ENCODE measurements around the gene MAGI1. TPM values are rescaled to one million over a fixed set of nuclear protein-coding genes. Genes with fewer than 3 reads are reported as not detected.

MAGI1 gene
- polyA plus RNA-seq, 1 of the 3 experiments (the other 2 are of a cell fraction), result 10.3 TPM

GRCh38 chr3:65632414-65632813, 406.3 kb downstream of the MAGI1 start:
- no peaks in the 10 kb centered on the region for H4K20me1 ChIP-seq (ENCODE audit: insufficient read depth)

DNA sequence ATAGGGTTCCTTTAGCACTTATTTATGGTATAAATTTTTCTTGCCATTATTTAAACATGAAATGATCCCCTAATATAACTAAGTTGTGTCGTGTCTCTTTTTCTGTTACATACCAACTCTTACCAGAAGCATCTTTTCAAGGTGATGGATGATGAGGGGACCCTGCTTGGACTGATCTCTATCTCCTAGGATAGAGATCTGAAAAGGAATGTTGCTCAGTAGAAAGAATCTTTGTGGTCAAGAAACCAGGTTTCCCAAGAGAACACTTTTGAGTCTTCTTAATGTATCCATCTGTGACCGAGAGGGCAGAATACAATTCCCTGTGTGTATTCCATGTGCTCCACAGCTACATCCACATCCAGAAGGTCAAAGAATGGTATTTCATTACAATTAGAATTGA, 409.7 kb downstream of the MAGI1 start:
- Histone ChIP-seq H3K79me2 (ENCODE audit: insufficient read depth) (no peaks in the 10 kb centered on the region), H3K4me1 (ENCODE audit: control insufficient read depth in 1 of 2, insufficient read depth in 2 of 2, low read depth in 1 of 2, low read length in 1 of 2) (0 out of 4 replicates have a peak, but pooled peaks cover 0 to 5% of the 10 kb centered on the region in 2 experiments)

More at GRCh38 chr3:65632414-65632813, 406.3 kb downstream of the MAGI1 start:
- Histone ChIP-seq H3K9ac (no peak overlapping the region), H3K4me2 (no peak overlapping the region), H3K4me1 (ENCODE audit: control insufficient read depth in 1 of 2, insufficient read depth in 2 of 2, low read depth in 1 of 2, low read length in 1 of 2) (peaks cover 0 to 4% of the 10 kb centered on the region in 2 experiments; a peak in 2 of 4 replicates), H3K9me3 (no peaks in the 10 kb centered on the region), H3K79me2 (ENCODE audit: insufficient read depth) (no peaks in the 10 kb centered on the region), H2AFZ (ENCODE audit: low read depth) (no peak overlapping the region), H3K36me3 (replicated peaks in 1 of 2; ENCODE audit: control insufficient read depth in 1 of 2, insufficient read depth in 2 of 2, low read length in 1 of 2) (no peaks in the 10 kb centered on the region), H3F3A (replicated peaks; ENCODE audit: insufficient read depth) (no peaks in the 10 kb centered on the region), H3K27me3 (ENCODE audit: insufficient read depth) (no peaks in the 10 kb centered on the region), H3K9me2 (no peaks in the 10 kb centered on the region), H3K27ac (ENCODE audit: low read depth in 2 of 2, low read length in 1 of 2) (no peak overlapping the region), H3K4me3 (ENCODE audit: low read depth in 2 of 2, low read length in 1 of 2) (no peak overlapping the region)
- ChIA-PET POLR2A (no interaction called here), CTCF (no interaction called here)
- TF ChIP-seq ELF1 (IDR thresholded peaks at IDR 0.05), result no peak
- TF ChIP-seq RXRA (IDR thresholded peaks at IDR 0.05; ENCODE audit: borderline replicate concordance, low read depth), result no peak
- no peak for TF ChIP-seq SIN3A (IDR thresholded peaks at IDR 0.05; ENCODE audit: borderline replicate concordance, low read depth, low read length)
- TF ChIP-seq, protein P1, sequence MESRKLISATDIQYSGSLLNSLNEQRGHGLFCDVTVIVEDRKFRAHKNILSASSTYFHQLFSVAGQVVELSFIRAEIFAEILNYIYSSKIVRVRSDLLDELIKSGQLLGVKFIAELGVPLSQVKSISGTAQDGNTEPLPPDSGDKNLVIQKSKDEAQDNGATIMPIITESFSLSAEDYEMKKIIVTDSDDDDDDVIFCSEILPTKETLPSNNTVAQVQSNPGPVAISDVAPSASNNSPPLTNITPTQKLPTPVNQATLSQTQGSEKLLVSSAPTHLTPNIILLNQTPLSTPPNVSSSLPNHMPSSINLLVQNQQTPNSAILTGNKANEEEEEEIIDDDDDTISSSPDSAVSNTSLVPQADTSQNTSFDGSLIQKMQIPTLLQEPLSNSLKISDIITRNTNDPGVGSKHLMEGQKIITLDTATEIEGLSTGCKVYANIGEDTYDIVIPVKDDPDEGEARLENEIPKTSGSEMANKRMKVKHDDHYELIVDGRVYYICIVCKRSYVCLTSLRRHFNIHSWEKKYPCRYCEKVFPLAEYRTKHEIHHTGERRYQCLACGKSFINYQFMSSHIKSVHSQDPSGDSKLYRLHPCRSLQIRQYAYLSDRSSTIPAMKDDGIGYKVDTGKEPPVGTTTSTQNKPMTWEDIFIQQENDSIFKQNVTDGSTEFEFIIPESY (IDR thresholded peaks at IDR 0.05; ENCODE audit: borderline replicate concordance, low read depth), result no peak
- TF ChIP-seq CHD2 (IDR thresholded peaks at IDR 0.05; ENCODE audit: low read length, partially characterized antibody), result no peak
- TF ChIP-seq, protein P2, sequence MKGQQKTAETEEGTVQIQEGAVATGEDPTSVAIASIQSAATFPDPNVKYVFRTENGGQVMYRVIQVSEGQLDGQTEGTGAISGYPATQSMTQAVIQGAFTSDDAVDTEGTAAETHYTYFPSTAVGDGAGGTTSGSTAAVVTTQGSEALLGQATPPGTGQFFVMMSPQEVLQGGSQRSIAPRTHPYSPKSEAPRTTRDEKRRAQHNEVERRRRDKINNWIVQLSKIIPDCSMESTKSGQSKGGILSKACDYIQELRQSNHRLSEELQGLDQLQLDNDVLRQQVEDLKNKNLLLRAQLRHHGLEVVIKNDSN (IDR thresholded peaks at IDR 0.05; ENCODE audit: borderline replicate concordance, low read depth), result no peak
- TF ChIP-seq, protein P3, sequence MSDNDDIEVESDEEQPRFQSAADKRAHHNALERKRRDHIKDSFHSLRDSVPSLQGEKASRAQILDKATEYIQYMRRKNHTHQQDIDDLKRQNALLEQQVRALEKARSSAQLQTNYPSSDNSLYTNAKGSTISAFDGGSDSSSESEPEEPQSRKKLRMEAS (IDR thresholded peaks at IDR 0.05; ENCODE audit: low read depth), result no peak
- TF ChIP-seq TAF1 (IDR thresholded peaks at IDR 0.05; ENCODE audit: borderline replicate concordance, low read depth, low read length), result no peak
- TF ChIP-seq EZH2phosphoT487 (IDR thresholded peaks at IDR 0.05; ENCODE audit: borderline replicate concordance, low read depth), result no peak
- DNase-seq, result no peak

More for the DNA sequence above, 409.7 kb downstream of the MAGI1 start:
- no peak for DNase-seq
- Histone ChIP-seq H3K27me3 (ENCODE audit: insufficient read depth) (no peaks in the 10 kb centered on the region), H3K4me2 (no peak overlapping the region), H3K9me2 (no peaks in the 10 kb centered on the region), H3K36me3 (replicated peaks in 1 of 2; ENCODE audit: control insufficient read depth in 1 of 2, insufficient read depth in 2 of 2, low read length in 1 of 2) (no peaks in the 10 kb centered on the region), H3F3A (replicated peaks; ENCODE audit: insufficient read depth) (no peaks in the 10 kb centered on the region), H2AFZ (ENCODE audit: low read depth) (no peak overlapping the region), H4K20me1 (ENCODE audit: insufficient read depth) (no peaks in the 10 kb centered on the region), H3K9me3 (no peaks in the 10 kb centered on the region), H3K4me3 (ENCODE audit: low read depth in 2 of 2, low read length in 1 of 2) (no peak overlapping the region), H3K27ac (ENCODE audit: low read depth in 2 of 2, low read length in 1 of 2) (no peak overlapping the region), H3K9ac (no peak overlapping the region)
- 79% methylated on average over 2 of the region's 2 CpGs for WGBS (ENCODE audit: low lambda C conversion rate)
- ChIA-PET CTCF (interaction anchor here (0.9 to 1.0 kb wide), 2 partner anchors 10 to 72 kb away, joined by 3 read pairs; no protein-coding TSS in a partner anchor), POLR2A (no interaction called here)
- TF ChIP-seq, protein P2 (IDR thresholded peaks at IDR 0.05; ENCODE audit: borderline replicate concordance, low read depth), result no peak
- TF ChIP-seq FOXJ3 (CRISPR knock-in tag; IDR thresholded peaks at IDR 0.05) (no peak), RCOR1 (IDR thresholded peaks at IDR 0.05; ENCODE audit: low read length) (no peak), PBX3 (IDR thresholded peaks at IDR 0.05) (no peak), EZH2phosphoT487 (IDR thresholded peaks at IDR 0.05; ENCODE audit: borderline replicate concordance, low read depth) (no peak)

Data from SK-N-SH (cell line).